Endothelial cell of umbilical vein (primary cell): Measurements from ENCODE around the gene CTSA. TPM values are rescaled to one million over a fixed set of nuclear protein-coding genes. Genes with fewer than 3 reads are reported as not detected.

Experiments
- BruUV-seq: library from RNA; stranded (reverse); fragments of 400-500 nt; replicated peaks from 2 replicates; lab custom pipeline; 2021; lab: Mats Ljungman, UMichigan
- CTCF ChIA-PET: fragments of 300-600, 350-600 bp; sonication (Branson Sonifier 250); formaldehyde crosslinking; loops from one replicate; lab custom pipeline; 2021; ENCODE audit warnings: antibody characterized with exemption, inconsistent platforms; lab: Charles Lee
- POLR2A ChIA-PET: fragments of 300-600, 350-600 bp; sonication (Branson Sonifier 250); formaldehyde crosslinking; loops from one replicate; lab custom pipeline; 2021; ENCODE audit warnings: antibody characterized with exemption, inconsistent platforms; lab: Charles Lee
- DNase-seq: peaks from one replicate; pipeline ENCODE4 v3.0.0-alpha.2; 2011; ENCODE audit warnings: low read depth, low spot score
- FAIRE-seq: peaks from 2 replicates; lab custom pipeline; 2011; peaks lifted over from hg19 to GRCh38; lab: Jason Lieb, UNC
- H2AFZ ChIP-seq: 2 replicates; pipeline ENCODE4 v1.6.0; 2012; ENCODE audit warnings: low read depth, low read length, control low read depth, inconsistent platforms
- H3K27ac ChIP-seq: 2 replicates; pipeline ENCODE4 v1.5.1; 2011; ENCODE audit warnings: low read depth, mild to moderate bottlenecking, control low read depth, low read length, moderate library complexity; ENCODE audit not compliant: insufficient read depth
- H3K27me3 ChIP-seq, 2 experiments: 2 replicates each; pipeline versions ENCODE4 v1.6.0 to v1.6.1; 2011; ENCODE audit warnings: low read length in 2 of 2, mixed read lengths in 1 of 2; ENCODE audit not compliant: control insufficient read depth in 2 of 2, insufficient read depth in 2 of 2
- H3K36me3 ChIP-seq, 2 experiments: 2 replicates in 1 of 2; 3 replicates in 1 of 2; pipeline ENCODE4 v1.5.1; 2011; ENCODE audit warnings: low read length in 2 of 2, mild to moderate bottlenecking in 1 of 2, moderate library complexity in 1 of 2; ENCODE audit not compliant: control insufficient read depth in 2 of 2, insufficient read depth in 2 of 2; ENCODE audit errors: extremely low read depth in 1 of 2
- H3K4me1 ChIP-seq: 3 replicates; pipeline ENCODE4 v1.5.1; 2011; ENCODE audit warnings: mild to moderate bottlenecking, low read length; ENCODE audit not compliant: control insufficient read depth, insufficient read depth; ENCODE audit errors: extremely low read depth
- H3K4me2 ChIP-seq: 2 replicates; pipeline ENCODE4 v1.6.1; 2011; ENCODE audit warnings: low read length, control low read depth, mixed read lengths; ENCODE audit not compliant: insufficient read depth
- H3K4me3 ChIP-seq, 3 experiments: fragments of 200-600 bp in 1 of 3; sonication (generic), shearing (Covaris generic) in 1 of 3; replicated peaks in 1 of 3; 2 replicates each; pipeline ENCODE4 v1.5.1; 2011 to 2016; ENCODE audit warnings: control low read depth in 3 of 3, low read length in 3 of 3, mild to moderate bottlenecking in 2 of 3, inconsistent platforms in 1 of 3, low read depth in 1 of 3, moderate library complexity in 1 of 3; ENCODE audit not compliant: insufficient read depth in 1 of 3
- H3K79me2 ChIP-seq: 2 replicates; pipeline ENCODE4 v1.6.0; 2012; ENCODE audit warnings: low read length, inconsistent platforms; ENCODE audit not compliant: control insufficient read depth, insufficient read depth
- H3K9ac ChIP-seq: replicated peaks from 2 replicates; pipeline ENCODE3; 2011; ENCODE audit warnings: low read length, control low read depth; ENCODE audit not compliant: insufficient read depth; ENCODE audit errors: extremely low read depth
- H3K9me1 ChIP-seq: replicated peaks from 3 replicates; pipeline ENCODE4 v1.6.0; 2011; ENCODE audit warnings: mild to moderate bottlenecking, low read length; ENCODE audit not compliant: control insufficient read depth, insufficient read depth; ENCODE audit errors: extremely low read depth
- H3K9me3 ChIP-seq: replicated peaks from 2 replicates; pipeline ENCODE4 v1.5.1; 2012; ENCODE audit warnings: low read length, inconsistent platforms; ENCODE audit not compliant: control insufficient read depth, insufficient read depth
- H4K20me1 ChIP-seq: replicated peaks from 2 replicates; pipeline ENCODE3; 2011; ENCODE audit warnings: mild to moderate bottlenecking, low read length; ENCODE audit not compliant: control insufficient read depth, insufficient read depth; ENCODE audit errors: extremely low read depth
- EZH2 ChIP-seq: IDR thresholded peaks from 2 replicates; pipeline ENCODE4 v1.6.1; 2012; ENCODE audit warnings: borderline replicate concordance, low read depth, mild to moderate bottlenecking, moderate library complexity, low read length, inconsistent platforms; ENCODE audit not compliant: severe bottlenecking
- FOS ChIP-seq: IDR thresholded peaks from 2 replicates; pipeline ENCODE4 v1.6.1; 2011; ENCODE audit warnings: mild to moderate bottlenecking, low read length, moderate library complexity, borderline replicate concordance; ENCODE audit not compliant: insufficient read depth
- GATA2 ChIP-seq: IDR thresholded peaks from 2 replicates; pipeline ENCODE4 v1.7.0; 2011; ENCODE audit warnings: low read depth, mild to moderate bottlenecking, moderate library complexity, mixed read lengths, low read length; ENCODE audit not compliant: insufficient read length, insufficient read depth
- JUN ChIP-seq: IDR thresholded peaks from 2 replicates; pipeline ENCODE4 v1.6.1; 2011; ENCODE audit warnings: borderline replicate concordance, low read depth; ENCODE audit not compliant: insufficient read length, insufficient read depth
- MAX ChIP-seq: IDR thresholded peaks from 2 replicates; pipeline ENCODE4 v1.6.1; 2011; ENCODE audit not compliant: insufficient read depth, insufficient read length
- MYC ChIP-seq: IDR thresholded peaks from one replicate; pipeline ENCODE4 v1.6.1; 2011; ENCODE audit warnings: mild to moderate bottlenecking, low read depth, low read length
- POLR2A ChIP-seq: IDR thresholded peaks from 2 replicates; pipeline ENCODE4 v1.6.1; 2012; ENCODE audit warnings: low read depth, mild to moderate bottlenecking, control low read depth, low read length
- POLR2AphosphoS5 ChIP-seq: IDR thresholded peaks from 2 replicates; pipeline ENCODE4 v1.6.1; 2012; ENCODE audit warnings: low read depth, mild to moderate bottlenecking, control low read depth, low read length, moderate library complexity; ENCODE audit not compliant: insufficient read depth
- dilution Hi-C: fragments of 300-500 bp; cut with MboI; formaldehyde crosslinking; loops from one replicate; pipeline ENCODE4 v1.15.0; 2019; ENCODE audit warnings: low sequenced_read_pairs; ENCODE audit not compliant: extremely low pct_ligation_motif_present
- intact Hi-C: fragments of 100-400 bp; cut with micrococcal nuclease; formaldehyde crosslinking; loops from one replicate; pipeline ENCODE4 v1.10.0; 2022
- polyA plus RNA-seq, 4 experiments: library from polyadenylated mRNA; depleted of rRNA in 3 of 4; stranded (reverse) in 3 of 4; unstranded in 1 of 4; fragments of >200 nt; gene quantifications; 2 replicates each; pipeline versions ENCODE4 v1.2.1 to v1.2.3, GENCODE V29; 2011 to 2012; ENCODE audit warnings: missing spikeins in 1 of 4
- total RNA-seq: library from RNA; stranded (reverse); gene quantifications from 2 replicates; pipeline ENCODE4 v1.2.3, GENCODE V29; 2021
- TF ChIP-seq, protein P1 (sequence below), 2 donors: IDR thresholded peaks; 1 replicate in 1 of 2; 2 replicates in 1 of 2; pipeline ENCODE4 v1.5.1; 2011; ENCODE audit warnings: low read length in 2 of 2, mild to moderate bottlenecking in 2 of 2, moderate library complexity in 2 of 2, control low read depth in 1 of 2, inconsistent platforms in 1 of 2, low read depth in 1 of 2; ENCODE audit not compliant: insufficient read depth in 1 of 2; ENCODE audit errors: extremely low read depth in 1 of 2

CTSA gene
- total and polyA plus RNA-seq, 2 donors (not counting 3 experiments of a cell fraction or from before 2014, with no cell fraction given) = 169 to 409 TPM

GRCh38 chr20:45874576-45874975, 16.6 kb upstream of the CTSA start:
- H3K9me3 ChIP-seq = no peaks in the 10 kb centered on the region
- intact Hi-C loops = no loop called here
- no peak overlapping the region for H3K27ac ChIP-seq
- H3K36me3 ChIP-seq = peaks cover 0 to 13% of the 10 kb centered on the region in 2 experiments
- dilution Hi-C loops = no loop called here
- no peaks in the 10 kb centered on the region for H4K20me1 ChIP-seq
- H3K79me2 ChIP-seq = no peaks in the 10 kb centered on the region
- no peak overlapping the region for H3K4me2 ChIP-seq
- no peaks in the 10 kb centered on the region for H3K9me1 ChIP-seq
- DNase-seq (no peak), FAIRE-seq (no peak)
- no peaks in the 10 kb centered on the region for H3K4me1 ChIP-seq
- BruUV-seq = no TSS peak
- no peaks in the 10 kb centered on the region for H3K27me3 ChIP-seq
- no peak overlapping the region for H2AFZ ChIP-seq
- H3K4me3 ChIP-seq = no peak overlapping the region
- ChIA-PET CTCF (interaction anchor here (1.2 to 1.9 kb wide), 2 partner anchors 10 to 41 kb away, joined by 5 to 6 read pairs; partner anchors contain the start of gene SNX21), POLR2A (no interaction called here)
- no peak overlapping the region for H3K9ac ChIP-seq
- TF ChIP-seq, protein P1, sequence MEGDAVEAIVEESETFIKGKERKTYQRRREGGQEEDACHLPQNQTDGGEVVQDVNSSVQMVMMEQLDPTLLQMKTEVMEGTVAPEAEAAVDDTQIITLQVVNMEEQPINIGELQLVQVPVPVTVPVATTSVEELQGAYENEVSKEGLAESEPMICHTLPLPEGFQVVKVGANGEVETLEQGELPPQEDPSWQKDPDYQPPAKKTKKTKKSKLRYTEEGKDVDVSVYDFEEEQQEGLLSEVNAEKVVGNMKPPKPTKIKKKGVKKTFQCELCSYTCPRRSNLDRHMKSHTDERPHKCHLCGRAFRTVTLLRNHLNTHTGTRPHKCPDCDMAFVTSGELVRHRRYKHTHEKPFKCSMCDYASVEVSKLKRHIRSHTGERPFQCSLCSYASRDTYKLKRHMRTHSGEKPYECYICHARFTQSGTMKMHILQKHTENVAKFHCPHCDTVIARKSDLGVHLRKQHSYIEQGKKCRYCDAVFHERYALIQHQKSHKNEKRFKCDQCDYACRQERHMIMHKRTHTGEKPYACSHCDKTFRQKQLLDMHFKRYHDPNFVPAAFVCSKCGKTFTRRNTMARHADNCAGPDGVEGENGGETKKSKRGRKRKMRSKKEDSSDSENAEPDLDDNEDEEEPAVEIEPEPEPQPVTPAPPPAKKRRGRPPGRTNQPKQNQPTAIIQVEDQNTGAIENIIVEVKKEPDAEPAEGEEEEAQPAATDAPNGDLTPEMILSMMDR (IDR thresholded peaks at IDR 0.05; ENCODE audit: extremely low read depth in 1 of 2, insufficient read depth in 1 of 2, low read depth in 1 of 2, low read length in 2 of 2) = no peak
- no peak for TF ChIP-seq MAX
- no peak for TF ChIP-seq MYC
- TF ChIP-seq FOS = no peak
- TF ChIP-seq POLR2A = no peak
- no peak for TF ChIP-seq GATA2
- TF ChIP-seq POLR2AphosphoS5 = no peak
- no peak for TF ChIP-seq JUN
- TF ChIP-seq EZH2 = no peak
